ENCODE measurements around the gene DMD.

DMD gene

GRCh38 chrX:31316340-31316991, 1894.9 kb downstream of the DMD start:
- H3K9me3 ChIP-seq (ENCODE audit: control insufficient read depth, low read length), result no peaks in the 10 kb centered on the region
- H3K36me3 ChIP-seq (ENCODE audit: control insufficient read depth, insufficient read depth, low read length), result no peaks in the 10 kb centered on the region
- H3K4me1 ChIP-seq (ENCODE audit: control insufficient read depth, insufficient read depth, low read length, poor library complexity, severe bottlenecking), result peaks cover 4% of the 10 kb centered on the region
- H3K4me3 ChIP-seq (ENCODE audit: extremely low read depth, insufficient read depth, low read length, poor library complexity, severe bottlenecking), result no peak overlapping the region
- H3K27ac ChIP-seq (ENCODE audit: low read depth, low read length, severe bottlenecking), result no peak overlapping the region
- 80% methylated on average over 1 of the region's 2 CpGs; no CpG with 5 or more reads in 1 of the 2 experiments for WGBS, 2 experiments (ENCODE audit: insufficient coverage in 2 of 2)

- Histone ChIP-seq H3K4me3 (ENCODE audit: extremely low read depth, insufficient read depth, low read length, poor library complexity, severe bottlenecking) (no peak overlapping the region), H3K9me3 (ENCODE audit: control insufficient read depth, low read length) (no peaks in the 10 kb centered on the region), H3K4me1 (ENCODE audit: control insufficient read depth, insufficient read depth, low read length, poor library complexity, severe bottlenecking) (peaks cover 4% of the 10 kb centered on the region), H3K27ac (ENCODE audit: low read depth, low read length, severe bottlenecking) (peak overlapping the region; percentile 67), H3K36me3 (ENCODE audit: control insufficient read depth, insufficient read depth, low read length) (no peaks in the 10 kb centered on the region)
- WGBS, 2 experiments (ENCODE audit: insufficient coverage in 2 of 2), result no CpG with 5 or more reads among the region's 3 CpGs
Measured at GRCh38 chrX:31314921-31315320, 1896.4 kb downstream of the DMD start.

GRCh38 chrX:31307952-31308351, 1903.4 kb downstream of the DMD start:
- WGBS, 2 experiments (ENCODE audit: insufficient coverage in 2 of 2), result 97% methylated on average over 5 of the region's 5 CpGs; no CpG with 5 or more reads in 1 of the 2 experiments
- H3K4me3 ChIP-seq (ENCODE audit: extremely low read depth, insufficient read depth, low read length, poor library complexity, severe bottlenecking), result no peak overlapping the region
- no peaks in the 10 kb centered on the region for H3K9me3 ChIP-seq (ENCODE audit: control insufficient read depth, low read length)
- no peaks in the 10 kb centered on the region for H3K36me3 ChIP-seq (ENCODE audit: control insufficient read depth, insufficient read depth, low read length)
- H3K4me1 ChIP-seq (ENCODE audit: control insufficient read depth, insufficient read depth, low read length, poor library complexity, severe bottlenecking), result no peaks in the 10 kb centered on the region
- no peak overlapping the region for H3K27ac ChIP-seq (ENCODE audit: low read depth, low read length, severe bottlenecking)

DNA sequence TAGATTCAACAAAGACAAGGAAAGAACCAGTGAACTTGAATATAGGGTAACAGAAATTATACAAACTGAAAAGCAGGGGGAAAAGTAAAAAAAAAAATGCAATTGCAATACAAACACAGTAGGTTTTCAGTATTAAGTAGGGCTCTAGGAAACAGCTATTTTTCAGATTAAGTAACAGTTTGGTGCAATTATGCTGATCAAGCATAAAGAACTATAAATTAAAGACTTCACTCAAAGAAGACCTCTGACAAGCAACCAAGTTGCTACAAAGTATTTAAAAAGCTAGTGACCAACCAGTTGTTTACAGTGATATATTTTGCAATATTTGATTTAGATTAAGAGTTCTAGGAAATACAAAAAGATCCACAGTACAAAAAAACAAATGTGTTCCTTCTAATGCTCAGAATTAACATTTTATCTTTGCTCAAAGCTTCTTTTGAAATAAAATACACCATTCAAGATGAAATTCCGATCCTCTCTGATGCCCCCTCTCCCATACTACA, 1908.7 kb downstream of the DMD start:
- Histone ChIP-seq H3K4me1 (ENCODE audit: control insufficient read depth, insufficient read depth, low read length, poor library complexity, severe bottlenecking) (no peaks in the 10 kb centered on the region), H3K27ac (ENCODE audit: low read depth, low read length, severe bottlenecking) (no peak overlapping the region), H3K9me3 (ENCODE audit: control insufficient read depth, low read length) (no peaks in the 10 kb centered on the region), H3K4me3 (ENCODE audit: extremely low read depth, insufficient read depth, low read length, poor library complexity, severe bottlenecking) (no peak overlapping the region), H3K36me3 (ENCODE audit: control insufficient read depth, insufficient read depth, low read length) (no peaks in the 10 kb centered on the region)
- no CpG with 5 or more reads among the region's 1 CpG for WGBS, 2 experiments (ENCODE audit: insufficient coverage in 2 of 2)

DNA sequence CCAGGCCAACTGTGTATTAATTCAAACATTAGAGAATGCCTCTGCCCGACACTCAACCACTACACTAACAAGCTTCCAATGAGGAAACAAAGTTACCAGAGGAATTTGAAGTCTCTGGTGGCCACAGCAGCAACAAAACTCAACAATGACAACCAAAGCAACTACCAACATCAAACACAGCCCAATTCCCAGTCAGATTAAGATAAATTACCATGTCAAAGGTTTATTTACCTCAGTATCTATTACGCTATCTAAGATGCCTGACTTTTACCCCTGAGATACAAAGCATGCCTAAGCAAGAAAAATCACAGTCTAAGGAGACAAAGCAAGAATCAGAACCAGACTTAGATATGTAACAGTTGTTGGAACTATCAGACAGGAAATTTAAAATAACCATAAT, 1909.4 kb downstream of the DMD start:
- no CpG with 5 or more reads among the region's 2 CpGs for WGBS, 2 experiments (ENCODE audit: insufficient coverage in 2 of 2)
- Histone ChIP-seq H3K27ac (ENCODE audit: low read depth, low read length, severe bottlenecking) (no peak overlapping the region), H3K4me3 (ENCODE audit: extremely low read depth, insufficient read depth, low read length, poor library complexity, severe bottlenecking) (no peak overlapping the region), H3K4me1 (ENCODE audit: control insufficient read depth, insufficient read depth, low read length, poor library complexity, severe bottlenecking) (no peaks in the 10 kb centered on the region), H3K36me3 (ENCODE audit: control insufficient read depth, insufficient read depth, low read length) (no peaks in the 10 kb centered on the region), H3K9me3 (ENCODE audit: control insufficient read depth, low read length) (no peaks in the 10 kb centered on the region)

GRCh38 chrX:31301203-31301602, 1910.1 kb downstream of the DMD start:
- H3K4me1 ChIP-seq (ENCODE audit: control insufficient read depth, insufficient read depth, low read length, poor library complexity, severe bottlenecking), result no peaks in the 10 kb centered on the region
- H3K4me3 ChIP-seq (ENCODE audit: extremely low read depth, insufficient read depth, low read length, poor library complexity, severe bottlenecking), result no peak overlapping the region
- no peak overlapping the region for H3K27ac ChIP-seq (ENCODE audit: low read depth, low read length, severe bottlenecking)
- no peaks in the 10 kb centered on the region for H3K9me3 ChIP-seq (ENCODE audit: control insufficient read depth, low read length)
- H3K36me3 ChIP-seq (ENCODE audit: control insufficient read depth, insufficient read depth, low read length), result no peaks in the 10 kb centered on the region
- WGBS, 2 experiments (ENCODE audit: insufficient coverage in 2 of 2), result no CpG with 5 or more reads among the region's 2 CpGs

GRCh38 chrX:31298916-31299315, 1912.4 kb downstream of the DMD start:
- no CpG with 5 or more reads among the region's 4 CpGs for WGBS, 2 experiments (ENCODE audit: insufficient coverage in 2 of 2)
- Histone ChIP-seq H3K27ac (ENCODE audit: low read depth, low read length, severe bottlenecking) (no peak overlapping the region), H3K4me3 (ENCODE audit: extremely low read depth, insufficient read depth, low read length, poor library complexity, severe bottlenecking) (no peak overlapping the region), H3K9me3 (ENCODE audit: control insufficient read depth, low read length) (no peaks in the 10 kb centered on the region), H3K36me3 (ENCODE audit: control insufficient read depth, insufficient read depth, low read length) (no peaks in the 10 kb centered on the region), H3K4me1 (ENCODE audit: control insufficient read depth, insufficient read depth, low read length, poor library complexity, severe bottlenecking) (no peaks in the 10 kb centered on the region)

DNA sequence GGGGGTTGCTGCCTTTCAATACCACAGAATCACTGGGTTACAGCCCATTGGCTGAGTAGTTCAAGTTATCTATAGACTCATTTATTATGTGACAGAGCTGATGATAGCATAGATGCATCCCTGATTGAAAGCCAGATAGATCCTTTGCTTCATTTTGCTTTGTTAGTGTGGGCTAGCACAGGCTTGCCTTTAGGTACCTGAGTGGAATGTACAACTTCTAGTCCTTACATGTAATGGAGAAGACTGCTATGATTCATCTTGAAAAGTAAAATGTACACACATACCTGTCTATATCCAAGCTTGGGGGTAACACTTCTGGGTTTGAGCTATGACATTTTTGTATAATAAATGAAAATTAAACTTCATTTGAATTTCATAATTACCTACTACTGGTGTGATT, 1913.5 kb downstream of the DMD start:
- Histone ChIP-seq H3K9me3 (ENCODE audit: control insufficient read depth, low read length) (no peaks in the 10 kb centered on the region), H3K4me3 (ENCODE audit: extremely low read depth, insufficient read depth, low read length, poor library complexity, severe bottlenecking) (no peak overlapping the region), H3K36me3 (ENCODE audit: control insufficient read depth, insufficient read depth, low read length) (no peaks in the 10 kb centered on the region), H3K27ac (ENCODE audit: low read depth, low read length, severe bottlenecking) (no peak overlapping the region), H3K4me1 (ENCODE audit: control insufficient read depth, insufficient read depth, low read length, poor library complexity, severe bottlenecking) (no peaks in the 10 kb centered on the region)

GRCh38 chrX:31294475-31294874, 1916.9 kb downstream of the DMD start:
- 88 to 100% methylated on average over 1 to 2 of the region's 3 CpGs for WGBS, 2 experiments (ENCODE audit: insufficient coverage in 2 of 2)
- Histone ChIP-seq H3K9me3 (ENCODE audit: control insufficient read depth, low read length) (no peaks in the 10 kb centered on the region), H3K36me3 (ENCODE audit: control insufficient read depth, insufficient read depth, low read length) (no peaks in the 10 kb centered on the region), H3K4me1 (ENCODE audit: control insufficient read depth, insufficient read depth, low read length, poor library complexity, severe bottlenecking) (no peaks in the 10 kb centered on the region), H3K4me3 (ENCODE audit: extremely low read depth, insufficient read depth, low read length, poor library complexity, severe bottlenecking) (no peak overlapping the region), H3K27ac (ENCODE audit: low read depth, low read length, severe bottlenecking) (no peak overlapping the region)

DNA sequence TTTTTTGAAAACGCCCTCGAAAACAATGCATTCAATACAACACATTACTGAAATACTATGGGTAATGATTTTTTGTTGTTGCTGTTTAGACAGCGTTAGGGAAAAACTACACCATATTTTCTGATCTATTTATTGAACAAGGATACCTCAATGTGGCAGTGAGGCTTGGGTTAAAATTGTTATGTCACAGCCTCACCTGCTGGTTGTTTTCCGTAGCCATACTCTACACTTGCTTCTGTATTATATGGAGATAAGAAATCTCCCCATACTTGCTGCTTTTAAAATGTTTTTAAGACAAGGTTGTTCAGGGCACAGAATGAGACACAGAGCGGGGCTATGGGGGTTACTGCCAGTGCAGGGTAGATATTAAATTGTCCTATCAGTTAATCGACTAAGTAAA, 1917.9 kb downstream of the DMD start:
- Histone ChIP-seq H3K9me3 (ENCODE audit: control insufficient read depth, low read length) (no peaks in the 10 kb centered on the region), H3K36me3 (ENCODE audit: control insufficient read depth, insufficient read depth, low read length) (no peaks in the 10 kb centered on the region), H3K4me1 (ENCODE audit: control insufficient read depth, insufficient read depth, low read length, poor library complexity, severe bottlenecking) (no peaks in the 10 kb centered on the region), H3K27ac (ENCODE audit: low read depth, low read length, severe bottlenecking) (no peak overlapping the region), H3K4me3 (ENCODE audit: extremely low read depth, insufficient read depth, low read length, poor library complexity, severe bottlenecking) (no peak overlapping the region)
- no CpG with 5 or more reads among the region's 6 CpGs for WGBS, 2 experiments (ENCODE audit: insufficient coverage in 2 of 2)

GRCh38 chrX:31291131-31291530, 1920.2 kb downstream of the DMD start:
- no peaks in the 10 kb centered on the region for H3K4me1 ChIP-seq (ENCODE audit: control insufficient read depth, insufficient read depth, low read length, poor library complexity, severe bottlenecking)
- H3K36me3 ChIP-seq (ENCODE audit: control insufficient read depth, insufficient read depth, low read length), result no peaks in the 10 kb centered on the region
- WGBS, 2 experiments (ENCODE audit: insufficient coverage in 2 of 2), result 38% methylated on average over 2 of the region's 5 CpGs; no CpG with 5 or more reads in 1 of the 2 experiments
- no peak overlapping the region for H3K27ac ChIP-seq (ENCODE audit: low read depth, low read length, severe bottlenecking)
- no peaks in the 10 kb centered on the region for H3K9me3 ChIP-seq (ENCODE audit: control insufficient read depth, low read length)
- no peak overlapping the region for H3K4me3 ChIP-seq (ENCODE audit: extremely low read depth, insufficient read depth, low read length, poor library complexity, severe bottlenecking)

Data from mesodermal cell (in vitro differentiated cells).